Stimulated activated CD4-positive, alpha-beta T cell treated with anti-CD3 and anti-CD28 coated beads, TNF-alpha, amount 100 ng/mL, for 48 hours (primary cell): ENCODE results near the gene TIE1.

ENCODE experiments used
- DNase-seq, 3 donors: peaks; one replicate each; pipeline ENCODE4 v3.0.0-alpha.2; 2020; ENCODE audit warnings: low read depth in 3 of 3

Gene TIE1

DNA sequence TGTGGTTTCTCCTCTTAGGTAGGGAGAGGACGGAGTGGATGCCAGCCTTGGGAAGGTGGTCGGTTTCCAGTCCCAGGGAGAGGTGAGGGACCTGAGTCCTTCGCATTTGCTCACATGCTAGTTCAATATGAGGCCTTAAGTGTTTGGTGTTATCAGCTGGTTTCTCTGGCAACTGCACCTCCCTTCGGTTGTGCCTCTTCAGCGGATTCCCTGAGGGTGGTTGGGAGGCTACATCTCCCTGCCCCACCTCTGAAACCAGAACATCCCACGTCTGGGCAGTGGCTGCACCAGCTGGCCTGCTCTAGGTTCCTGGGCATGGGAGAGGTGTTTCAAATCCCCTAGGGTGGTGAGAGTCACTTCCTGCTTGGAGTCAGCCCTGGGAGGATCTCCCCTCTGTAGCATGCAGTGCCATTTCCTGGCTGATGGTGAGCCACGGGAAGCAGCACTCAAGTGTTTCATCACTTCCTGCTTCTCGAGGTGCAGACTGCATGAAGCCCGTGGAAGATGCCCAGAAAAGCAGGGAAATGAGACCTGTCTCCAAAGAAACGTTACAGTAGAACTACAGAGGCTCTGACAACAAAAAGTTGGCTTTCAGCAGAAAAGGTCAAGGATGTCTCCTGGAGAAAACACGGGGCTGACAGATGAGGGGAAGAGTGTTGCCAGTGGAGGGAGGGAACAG, 26.5 kb upstream of the TIE1 start:
- peak; percentile 7 to 20 (median 15) for DNase-seq

DNA sequence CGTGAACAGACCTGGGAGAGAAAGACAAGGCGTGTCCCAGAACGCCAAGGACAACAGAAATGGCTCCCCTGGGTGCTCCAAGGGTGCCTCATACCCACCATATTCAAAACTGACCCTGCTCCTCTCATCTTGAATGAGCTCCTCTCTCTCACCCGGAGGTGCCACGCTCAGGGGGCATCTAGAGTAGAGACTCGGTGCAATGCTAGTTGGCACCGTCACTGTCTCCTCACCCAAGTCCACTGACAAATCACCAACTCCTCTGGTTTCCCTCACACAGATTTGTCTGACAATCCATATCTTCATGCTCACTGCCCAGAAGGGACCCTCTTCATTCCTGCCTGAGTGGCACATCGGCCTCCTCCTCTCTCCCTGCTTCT, 26.0 kb upstream of the TIE1 start:
- no peak for DNase-seq

DNA sequence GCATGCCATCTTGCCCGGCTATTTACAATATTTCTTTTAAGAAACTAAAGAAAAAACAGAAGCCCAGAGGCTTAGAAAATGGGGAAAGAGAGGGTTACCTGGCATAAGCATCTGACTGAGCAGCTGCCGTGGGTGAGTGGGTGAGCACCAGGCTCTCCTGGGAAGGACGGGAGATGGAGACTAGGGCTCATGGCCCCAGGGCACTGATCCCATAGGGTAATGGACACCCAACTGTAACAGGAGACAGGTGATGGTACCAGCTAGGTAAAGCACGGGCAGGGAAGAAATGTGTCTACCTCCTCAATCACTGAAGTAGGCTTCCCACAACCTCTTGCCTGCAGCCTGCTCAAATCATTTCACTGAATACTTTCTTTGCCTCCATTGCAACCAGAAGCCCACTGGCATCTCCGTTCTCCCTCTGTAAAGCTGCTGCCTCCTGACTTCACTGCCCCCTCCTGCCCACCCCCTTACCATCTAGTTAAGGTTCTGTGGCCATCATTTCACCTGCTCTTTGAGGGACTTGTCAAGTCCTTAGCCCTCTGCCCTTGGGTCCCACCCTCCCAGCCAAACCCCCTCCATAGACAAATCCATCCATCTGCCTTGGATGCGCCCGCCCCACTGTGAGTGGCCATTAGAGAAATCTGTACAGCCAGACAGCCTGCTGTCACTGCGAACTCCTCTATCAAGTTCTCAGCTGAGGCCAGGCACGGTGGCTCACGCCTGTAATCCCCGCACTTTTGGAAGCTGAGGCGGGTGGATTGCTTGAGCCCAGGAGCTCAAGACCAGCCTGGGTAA, 24.8 kb upstream of the TIE1 start:
- no peak for DNase-seq

DNA sequence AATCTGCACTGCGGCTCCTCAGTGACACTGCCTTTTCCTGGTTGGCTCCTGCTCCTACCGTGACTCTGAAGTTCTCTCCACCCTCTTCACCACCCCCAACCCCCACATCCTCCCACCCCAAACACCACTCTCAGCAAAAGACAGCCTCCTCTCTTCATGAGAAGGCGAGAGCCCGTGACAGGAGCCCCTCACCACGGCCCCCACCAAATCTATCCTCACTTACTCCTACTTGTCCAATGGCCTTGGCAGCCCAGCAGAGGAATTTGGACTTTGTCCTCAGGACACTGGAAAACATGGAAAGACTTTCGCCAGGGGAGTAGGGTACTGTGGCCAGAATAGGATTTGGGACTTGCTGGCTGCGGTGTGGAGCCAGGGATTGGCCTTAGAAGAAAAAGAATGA, 24.1 kb upstream of the TIE1 start:
- no peak for DNase-seq

DNA sequence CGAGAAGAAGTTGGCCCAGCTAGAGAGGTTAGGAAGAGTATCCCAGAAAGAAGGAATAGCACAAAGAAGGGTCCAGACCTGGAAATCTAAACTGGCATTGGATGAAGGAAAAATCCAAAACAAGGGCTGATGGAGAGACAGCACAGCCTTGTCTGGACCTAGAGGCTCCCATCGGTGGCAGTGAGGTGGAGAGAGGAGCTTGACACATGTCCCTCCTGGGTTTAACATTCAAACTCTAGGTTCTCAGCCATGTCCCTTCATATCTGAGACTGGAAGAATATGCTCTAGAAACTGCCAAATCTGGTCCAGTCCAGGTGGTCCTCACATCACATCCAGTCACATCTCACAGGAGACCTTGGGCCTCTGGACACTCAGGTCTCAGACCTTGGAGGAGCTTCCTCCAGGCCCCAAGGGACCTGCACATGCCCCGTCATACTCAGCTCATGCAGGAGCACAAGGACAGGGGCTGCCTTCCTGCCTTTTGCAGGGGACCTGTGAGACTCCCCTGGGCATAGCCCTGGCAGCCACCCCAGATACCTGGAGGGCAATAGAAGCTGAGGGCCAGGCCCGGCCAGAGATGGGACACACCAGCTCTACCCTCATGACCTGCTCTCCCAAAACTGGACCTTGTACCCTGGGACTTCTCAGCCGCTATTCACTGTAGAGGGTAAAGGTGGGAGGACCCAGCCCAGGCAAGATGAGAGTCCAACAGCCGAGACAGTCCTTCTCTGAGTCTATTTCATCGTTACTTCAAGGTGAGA, 23.5 kb upstream of the TIE1 start:
- DNase-seq = no peak

DNA sequence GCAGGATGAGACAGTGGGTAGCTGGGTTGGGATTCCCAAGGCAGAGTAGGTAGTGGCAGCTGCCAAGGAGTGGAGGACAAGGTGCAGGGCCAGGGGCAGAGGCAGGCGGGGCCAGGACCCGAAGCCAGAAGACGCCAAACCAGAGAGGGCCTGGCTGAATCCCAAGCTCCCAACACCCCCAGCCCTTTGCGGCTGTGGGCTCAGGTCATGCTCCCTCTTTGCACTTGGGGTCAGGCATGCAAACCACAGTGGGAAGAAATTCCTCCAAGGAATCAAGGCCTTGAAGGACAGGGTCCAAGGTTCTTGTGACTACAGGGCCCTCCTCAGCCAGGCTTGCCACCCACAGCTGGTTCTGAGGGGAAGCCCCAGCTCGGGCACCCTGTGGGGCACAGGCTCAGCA, 21.6 kb upstream of the TIE1 start:
- DNase-seq = no peak

DNA sequence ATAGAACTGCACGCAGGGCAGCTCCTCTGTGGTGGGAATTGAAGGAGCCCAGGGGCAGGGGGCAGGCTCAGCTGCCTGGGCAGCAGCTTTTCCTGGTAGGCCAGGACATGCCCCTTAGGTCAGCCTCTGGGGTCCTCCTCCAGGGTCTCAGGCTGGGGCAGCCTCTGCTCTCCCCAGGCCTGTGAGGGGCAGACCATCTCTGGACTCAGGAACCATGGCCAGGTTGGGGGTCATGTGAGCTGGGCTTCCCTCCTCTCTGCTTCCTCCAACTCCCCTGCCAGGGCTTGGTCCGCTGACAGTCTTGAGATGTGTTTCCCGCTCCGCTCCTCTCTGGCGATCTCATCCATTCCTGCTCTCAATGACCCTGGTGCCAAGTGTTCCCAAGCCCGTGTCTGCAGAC, 21.1 kb upstream of the TIE1 start:
- no peak for DNase-seq

DNA sequence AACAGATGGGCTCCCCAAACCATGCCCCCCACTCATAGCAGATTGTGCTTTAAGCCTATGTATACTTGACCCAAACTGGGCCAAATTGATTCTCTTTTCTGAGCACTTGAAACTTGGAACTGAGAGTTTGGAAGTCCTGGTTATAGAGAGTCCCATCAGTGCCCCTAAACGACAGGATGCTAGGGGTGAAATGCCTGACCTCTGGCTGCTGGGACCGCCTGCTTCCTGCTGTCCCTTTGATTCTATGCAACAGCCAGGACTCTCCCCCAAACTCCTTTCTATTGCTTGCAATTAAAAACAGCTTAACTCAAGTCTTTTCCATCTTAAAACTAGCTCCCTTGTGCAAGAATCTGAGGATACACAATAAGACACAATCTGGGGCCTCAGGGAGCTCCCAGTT, 20.1 kb upstream of the TIE1 start:
- DNase-seq = no peak

DNA sequence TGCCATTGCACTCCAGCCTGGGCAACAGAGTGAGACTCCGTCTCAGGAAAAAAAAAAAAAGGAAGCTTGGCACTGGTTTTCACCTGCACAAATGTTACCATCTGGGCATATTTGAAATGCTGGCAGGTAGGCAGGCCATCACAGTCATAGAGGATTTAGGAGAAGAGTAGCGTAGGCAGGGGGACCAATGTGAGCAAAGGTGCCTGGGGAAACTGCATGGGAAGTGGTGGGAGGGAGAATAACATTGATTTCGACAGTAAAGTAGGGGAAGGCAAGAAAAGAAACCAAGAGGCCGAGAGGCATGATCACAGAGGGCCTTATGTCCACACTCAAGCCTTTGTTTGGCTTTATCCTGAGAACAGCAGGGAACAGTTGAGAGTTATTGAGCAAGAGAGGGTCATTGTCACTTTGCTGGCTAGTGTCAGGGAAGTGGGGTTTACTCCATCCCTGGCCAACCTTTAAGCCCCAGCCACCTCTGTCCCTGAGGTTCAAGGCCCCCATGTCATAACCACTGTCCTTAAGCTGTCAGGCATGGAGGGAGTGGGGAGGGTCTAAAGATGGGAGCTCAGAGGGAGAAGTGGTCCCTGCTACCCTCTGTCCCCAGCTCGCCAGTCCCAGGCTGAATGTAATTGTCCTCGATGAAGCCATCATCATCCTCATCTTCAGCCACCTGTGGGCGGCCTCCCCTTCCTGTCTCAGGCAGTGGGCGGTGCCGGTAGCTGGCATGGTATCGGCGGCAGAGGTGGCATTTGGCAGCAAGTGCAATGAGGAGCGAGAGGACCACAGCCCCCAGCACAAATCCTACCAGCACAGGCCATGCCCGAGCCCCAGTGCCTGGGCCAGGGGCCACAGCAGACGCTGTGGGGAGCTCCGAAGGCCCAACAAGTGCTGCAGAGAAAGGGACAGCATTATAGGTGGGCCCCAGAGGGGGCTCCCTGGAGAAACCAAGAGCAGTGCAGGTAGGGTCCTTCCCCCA, 18.3 kb upstream of the TIE1 start:
- no peak for DNase-seq

DNA sequence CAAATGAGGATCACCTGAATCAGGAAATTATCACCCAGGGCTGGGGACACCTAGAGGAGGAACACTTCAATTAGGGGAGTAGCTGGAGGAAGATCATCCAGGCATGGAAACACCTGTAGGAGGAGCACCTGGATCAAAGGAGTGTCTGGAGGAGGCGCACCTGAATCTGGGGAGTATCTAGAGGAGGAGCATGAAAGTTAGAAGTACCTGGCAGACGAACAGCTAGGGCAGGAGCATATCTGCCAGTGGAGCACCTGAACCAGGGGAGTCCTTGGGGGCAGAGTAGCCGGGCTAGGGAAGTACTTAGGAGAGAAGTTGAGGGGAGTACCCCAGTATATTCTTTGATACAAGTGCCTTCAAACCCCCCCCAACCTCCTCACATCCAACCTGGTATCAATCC, 16.7 kb upstream of the TIE1 start:
- no peak for DNase-seq

DNA sequence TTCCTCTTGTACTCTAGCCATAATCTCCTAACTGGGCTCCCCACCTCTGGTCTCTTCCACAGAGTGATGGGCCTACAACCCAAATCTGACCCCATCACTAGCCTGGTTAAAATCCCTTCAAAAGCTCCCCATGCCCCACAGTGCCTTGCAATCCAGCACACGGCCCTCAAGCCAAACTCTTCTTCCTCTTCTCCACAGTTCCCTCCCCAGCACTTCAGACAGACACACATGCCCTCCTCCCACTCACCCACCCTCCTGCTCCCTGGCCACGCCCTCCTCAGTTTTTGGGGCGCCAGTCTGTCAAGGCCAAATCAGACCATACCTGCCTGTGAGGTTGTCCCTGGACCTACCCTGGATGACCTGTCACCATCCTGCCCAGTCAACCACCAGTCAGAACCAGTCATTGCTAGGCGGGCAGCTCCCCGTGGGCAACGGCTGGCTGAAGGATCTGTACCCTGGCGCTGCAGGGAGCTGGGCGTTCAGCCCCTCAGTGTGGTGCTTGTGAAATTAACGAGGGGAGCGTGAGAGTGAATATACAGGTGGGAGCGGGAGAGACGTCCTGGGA, 16.2 kb upstream of the TIE1 start:
- no peak for DNase-seq

DNA sequence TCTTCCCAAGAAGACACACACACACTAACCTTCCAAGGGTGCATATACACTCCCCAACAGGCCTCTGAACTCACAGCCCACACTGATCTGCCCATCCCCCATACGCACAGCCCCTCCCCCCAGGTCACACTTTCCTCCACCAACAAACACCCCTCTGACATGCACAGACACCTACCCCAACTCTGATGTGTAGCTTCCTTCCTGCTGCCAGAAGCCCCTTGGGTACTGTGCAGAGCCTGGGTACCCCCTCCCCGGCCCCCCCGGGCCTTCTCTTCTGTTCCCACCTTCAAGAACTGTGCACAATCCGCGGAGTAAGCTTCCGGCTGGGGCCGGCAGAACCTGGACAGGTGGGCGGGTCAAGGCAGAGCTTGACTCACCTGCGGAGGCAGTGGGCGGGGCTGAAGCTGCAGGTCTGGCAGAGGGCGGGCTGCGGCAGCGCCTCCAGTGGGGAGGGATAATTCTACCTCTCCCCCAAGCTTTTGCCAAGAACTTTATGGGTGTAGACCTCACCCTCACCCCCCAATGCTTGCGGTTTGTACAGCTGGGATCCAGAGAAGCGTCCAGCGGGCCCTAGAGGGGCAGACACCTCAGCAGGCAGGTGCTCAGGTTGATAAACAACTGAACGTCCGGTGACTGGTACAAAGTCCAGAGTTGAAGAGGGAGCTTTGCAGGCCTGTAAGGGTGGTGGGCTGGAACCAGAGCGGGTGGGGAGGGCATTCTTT, 15.4 kb upstream of the TIE1 start, which contains the start of gene C1orf210:
Gene C1orf210 (minus strand): TSS at position 313 of the 722 bp plus-strand sequence. CDS start 2,311 bp downstream, outside the sequence.
- DNase-seq = no peak

DNA sequence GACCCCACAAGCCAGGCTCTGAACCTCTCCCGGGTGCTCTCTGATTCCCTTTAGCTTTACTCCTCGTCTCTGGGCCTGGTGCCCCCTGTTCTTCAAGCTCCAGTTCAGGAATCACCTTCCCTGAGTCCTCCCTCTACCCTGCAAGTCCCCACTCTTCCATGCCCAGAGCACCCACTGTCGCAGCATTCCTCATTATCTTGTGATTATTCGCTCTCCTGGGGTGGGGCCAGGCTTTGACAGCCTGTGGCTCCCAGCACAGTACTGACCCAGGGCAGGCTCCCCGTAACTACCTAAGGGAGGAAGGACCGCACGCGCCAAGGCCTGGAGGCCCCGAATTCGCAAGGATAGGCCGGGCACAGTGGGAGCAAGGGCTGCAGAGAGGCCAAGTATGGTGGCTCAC, 14.7 kb upstream of the TIE1 start:
- DNase-seq = no peak

DNA sequence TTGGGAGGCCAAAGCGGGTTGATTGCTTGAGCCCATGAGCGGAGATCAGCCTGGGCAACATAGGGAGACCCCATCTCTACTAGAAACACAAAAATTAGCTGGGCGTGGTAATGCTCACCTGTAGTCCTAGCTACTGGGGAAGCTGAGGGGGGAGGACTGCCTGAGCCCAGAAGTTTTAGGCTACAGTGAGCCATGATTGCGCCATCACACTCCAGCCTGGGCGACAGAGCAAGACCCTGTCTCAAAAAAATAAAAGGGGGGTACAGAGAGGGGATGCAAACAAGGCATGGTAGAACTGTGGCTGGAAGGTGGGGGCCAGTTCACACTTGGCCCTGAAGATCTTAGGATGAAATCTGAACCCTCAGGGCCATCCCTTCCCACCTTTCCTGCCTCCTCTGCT, 14.2 kb upstream of the TIE1 start:
- no peak for DNase-seq

DNA sequence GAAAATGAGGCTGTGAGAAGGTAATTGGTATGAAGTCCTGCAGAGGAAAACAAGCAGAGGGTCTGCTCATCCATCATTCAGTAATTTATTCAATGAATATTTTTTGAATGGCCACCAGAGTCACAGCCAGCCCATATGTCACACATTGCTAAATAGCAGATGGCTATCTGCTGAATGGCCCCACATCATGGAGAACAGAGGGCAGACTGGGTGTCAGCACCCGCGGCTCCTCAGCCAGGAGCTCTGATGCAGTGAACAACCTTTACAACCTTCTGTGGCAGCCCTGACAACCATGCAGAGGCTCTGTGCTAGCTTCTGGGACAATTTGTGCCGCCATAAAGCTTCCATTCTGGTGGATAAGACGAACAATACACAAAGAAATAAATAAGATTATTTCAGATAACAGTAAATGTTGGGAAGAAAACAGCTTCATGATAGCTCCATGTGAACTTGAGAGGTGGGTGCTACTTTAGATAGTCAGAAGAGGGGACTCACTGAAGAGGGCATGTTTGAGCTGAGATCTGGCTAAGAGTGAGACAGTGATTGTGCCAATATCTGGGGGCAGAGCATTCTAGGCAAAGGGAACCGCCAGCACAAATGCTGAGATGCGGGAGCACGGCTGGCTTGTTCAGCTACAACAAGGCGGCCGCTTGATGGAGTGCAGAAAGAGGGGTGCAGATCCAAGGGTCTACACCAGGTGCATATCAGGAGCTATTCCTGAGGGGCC, 12.6 kb upstream of the TIE1 start:
- DNase-seq = no peak

DNA sequence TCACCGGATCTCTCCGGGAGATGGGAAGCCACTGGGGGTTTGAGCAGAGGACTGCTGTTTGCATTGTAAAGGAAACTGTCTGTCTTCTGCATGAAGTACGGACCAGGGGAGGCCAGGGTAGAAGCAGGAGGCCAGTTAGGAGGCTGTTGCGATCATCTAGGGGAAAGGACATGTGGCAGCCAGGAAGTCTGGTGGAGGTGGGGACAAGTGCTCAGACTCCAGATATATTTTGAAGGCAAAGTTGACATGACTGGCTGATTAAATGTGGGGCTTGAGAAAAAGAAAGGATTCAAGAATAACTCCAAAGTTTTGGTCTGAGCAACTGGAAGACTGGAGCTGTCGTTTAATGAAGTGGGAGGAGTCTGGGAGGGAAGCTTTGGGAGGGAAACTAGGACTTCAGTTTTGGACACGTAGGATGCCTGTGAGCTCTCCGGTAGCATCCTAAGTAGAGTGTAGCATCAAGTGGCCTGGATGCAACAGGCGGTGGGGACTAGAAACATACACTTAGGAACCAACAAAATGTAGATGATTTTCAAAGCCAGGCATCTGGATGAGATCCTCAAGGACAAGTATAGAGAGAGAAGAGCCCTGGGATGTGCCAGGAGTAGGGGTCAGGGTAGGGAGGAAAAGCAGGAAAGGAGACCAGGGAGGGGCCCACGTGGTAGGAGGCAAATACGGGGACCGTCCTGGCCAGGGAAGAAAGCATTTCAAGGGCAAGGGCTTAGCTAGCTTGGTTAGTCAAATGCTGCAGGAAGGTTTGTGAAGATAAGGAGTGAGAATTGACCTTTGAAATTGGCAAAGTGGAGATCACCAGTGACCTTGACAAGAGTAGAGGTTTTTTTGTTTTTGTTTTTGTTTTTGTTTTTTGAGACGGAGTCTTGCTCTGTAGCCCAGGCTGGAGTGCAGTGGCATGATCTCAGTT, 11.7 kb upstream of the TIE1 start:
- no peak for DNase-seq

DNA sequence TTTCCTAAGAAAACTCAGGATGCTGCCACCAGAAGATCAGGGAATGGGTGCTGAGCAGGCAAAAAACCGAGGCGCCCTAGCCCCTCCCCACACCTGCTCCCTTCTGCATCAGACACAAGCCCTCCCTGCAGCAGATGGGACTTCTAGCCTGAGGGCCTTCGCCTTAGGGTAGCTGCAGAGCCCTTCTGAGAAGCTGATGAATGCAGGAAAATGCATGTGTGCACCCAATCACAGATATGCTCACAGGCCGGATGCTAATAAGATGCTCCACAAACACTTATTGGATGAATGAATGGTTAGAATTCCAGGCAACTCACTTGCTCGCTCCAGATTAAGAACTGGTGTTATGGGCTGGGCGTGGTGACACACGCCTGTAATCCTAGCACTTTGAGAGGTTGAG, 8.6 kb upstream of the TIE1 start:
- DNase-seq = no peak

DNA sequence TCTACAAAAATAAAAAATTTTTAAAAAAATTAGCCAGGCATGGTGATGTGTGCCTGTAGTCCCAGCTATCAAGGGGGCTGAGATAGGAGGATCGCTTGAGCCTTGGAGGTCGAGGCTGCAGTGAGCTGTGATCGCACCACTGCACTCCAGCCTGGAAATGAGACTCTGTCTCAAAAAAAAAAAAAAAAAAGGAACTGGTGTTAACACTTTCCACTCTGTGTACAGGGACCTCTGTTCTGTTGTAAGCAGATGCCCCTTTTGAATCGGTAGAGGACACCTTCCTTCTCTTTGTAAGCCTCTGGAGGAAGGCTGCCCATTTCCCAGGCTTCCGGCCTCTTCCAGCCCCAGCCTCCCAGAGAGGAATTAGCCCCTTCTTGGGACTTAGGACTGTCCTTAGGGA, 8.1 kb upstream of the TIE1 start:
- DNase-seq = no peak

DNA sequence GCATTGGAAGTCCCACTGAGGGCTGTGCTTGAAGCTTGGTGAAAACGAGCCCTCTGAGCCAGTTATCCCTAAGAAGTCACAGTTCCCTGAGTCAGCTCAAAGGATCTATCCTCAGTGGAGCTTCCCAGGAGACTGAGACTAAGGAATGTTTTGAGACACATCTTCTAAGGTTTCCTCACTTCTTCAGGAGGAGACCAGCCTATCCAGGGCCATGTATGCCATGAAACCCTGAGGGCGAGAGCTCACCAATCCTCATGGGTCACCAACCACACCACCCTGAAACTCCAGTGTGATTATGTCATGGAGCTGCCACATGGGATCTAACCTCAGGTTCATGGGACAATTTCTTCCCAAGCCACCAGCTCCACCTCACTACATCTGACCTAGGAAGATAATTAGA, 7.6 kb upstream of the TIE1 start:
- DNase-seq = no peak
